Activated B cell treated with CpG ODN at 0.5 μM for 24 hours (primary cell): ENCODE results near the gene LEP. TPM values are rescaled to one million over a fixed set of nuclear protein-coding genes. Genes with fewer than 3 reads are reported as not detected.

Experiments
- ATAC-seq: fragments of 200-7000 bp; cut with Tn5 transposase; one replicate; pipeline ENCODE4 v1.10.0; 2021; ENCODE audit warnings: low read depth, mild to moderate bottlenecking, moderate library complexity
- CTCF ChIA-PET: fragments of 350-600 bp; sonication (Branson Sonifier 250); formaldehyde crosslinking; loops from one replicate; lab custom pipeline; 2021; ENCODE audit warnings: antibody characterized with exemption; lab: Charles Lee
- POLR2A ChIA-PET: fragments of 350-600 bp; sonication (Branson Sonifier 250); formaldehyde crosslinking; loops from one replicate; lab custom pipeline; 2021; ENCODE audit warnings: antibody characterized with exemption; lab: Charles Lee
- DNase-seq: peaks from one replicate; pipeline ENCODE4 v3.0.0; 2022
- H3K27ac Mint-ChIP-seq: one replicate; pipeline ENCODE4 v1.8.0; 2020; ENCODE audit warnings: mixed read lengths
- H3K27me3 Mint-ChIP-seq: one replicate; pipeline ENCODE4 v1.8.0; 2021; ENCODE audit warnings: mixed read lengths
- H3K36me3 Mint-ChIP-seq: one replicate; pipeline ENCODE4 v1.8.0; 2021; ENCODE audit warnings: low read depth, mixed read lengths
- H3K4me1 Mint-ChIP-seq: one replicate; pipeline ENCODE4 v1.8.0; 2021; ENCODE audit warnings: mixed read lengths
- H3K4me3 Mint-ChIP-seq: one replicate; pipeline ENCODE4 v1.8.0; 2020; ENCODE audit warnings: mild to moderate bottlenecking, mixed read lengths
- H3K9me3 Mint-ChIP-seq: one replicate; pipeline ENCODE4 v1.8.0; 2020; ENCODE audit warnings: mixed read lengths
- CTCF ChIP-seq: fragments of 200-600 bp; IDR thresholded peaks from one replicate; pipeline ENCODE4 v1.8.0; 2022; ENCODE audit warnings: antibody characterized with exemption, mild to moderate bottlenecking
- intact Hi-C: fragments of 100-400 bp; cut with micrococcal nuclease; formaldehyde crosslinking; loops from one replicate; pipeline ENCODE4 v1.15.1; 2024
- total RNA-seq: library from RNA; stranded (reverse); gene quantifications from 2 replicates; pipeline ENCODE4 v1.2.3, GENCODE V29; 2022

Gene LEP
- total RNA-seq, 1 donor from 2014 or later = not detected

- peaks cover 38% of the 10 kb centered on the region for H3K27me3 Mint-ChIP-seq
- DNase-seq (no peak), ATAC-seq (no peak)
- no peak overlapping the region for H3K4me3 Mint-ChIP-seq
- H3K27ac Mint-ChIP-seq = no peak overlapping the region
- intact Hi-C loops = no loop called here
- H3K4me1 Mint-ChIP-seq = peaks cover 3% of the 10 kb centered on the region
- TF ChIP-seq CTCF = no peak
- no peaks in the 10 kb centered on the region for H3K9me3 Mint-ChIP-seq
- ChIA-PET CTCF (no interaction called here), POLR2A (no interaction called here)
- no peaks in the 10 kb centered on the region for H3K36me3 Mint-ChIP-seq
These were observed 29.8 kb downstream of the LEP start for GRCh38 chr7:128270826-128271272.

DNA sequence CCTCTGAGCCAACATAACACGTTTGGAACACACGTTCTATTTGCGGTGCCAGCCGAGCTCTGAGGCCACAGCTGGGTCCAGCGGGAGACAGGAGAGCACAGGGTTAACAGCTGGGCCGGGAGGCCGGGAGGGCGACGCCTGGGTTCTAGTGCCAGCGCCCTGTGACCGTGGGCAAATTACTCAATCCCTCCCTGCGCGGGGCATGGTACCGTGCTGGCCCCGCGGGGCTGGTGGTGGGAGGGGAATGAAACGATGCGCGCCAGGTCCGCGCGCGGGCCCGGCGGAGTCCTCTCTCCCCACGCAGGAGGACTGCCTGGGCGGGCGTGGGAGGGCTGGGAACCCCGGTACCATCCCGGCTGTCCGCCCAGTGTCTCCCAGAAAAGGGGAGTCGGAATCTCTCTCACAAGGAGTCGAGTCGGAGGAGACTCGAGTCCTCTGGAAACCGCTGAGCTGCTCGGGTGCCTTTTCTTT is 30.4 kb downstream of the LEP start:
- ChIA-PET CTCF (no interaction called here), POLR2A (no interaction called here)
- H3K36me3 Mint-ChIP-seq = no peaks in the 10 kb centered on the region
- intact Hi-C loops = no loop called here
- peaks cover 35% of the 10 kb centered on the region for H3K27me3 Mint-ChIP-seq
- H3K27ac Mint-ChIP-seq = no peak overlapping the region
- peaks cover 3% of the 10 kb centered on the region for H3K4me1 Mint-ChIP-seq
- H3K4me3 Mint-ChIP-seq = no peak overlapping the region
- ATAC-seq (no peak), DNase-seq (no peak)
- no peaks in the 10 kb centered on the region for H3K9me3 Mint-ChIP-seq
- TF ChIP-seq CTCF = no peak

DNA sequence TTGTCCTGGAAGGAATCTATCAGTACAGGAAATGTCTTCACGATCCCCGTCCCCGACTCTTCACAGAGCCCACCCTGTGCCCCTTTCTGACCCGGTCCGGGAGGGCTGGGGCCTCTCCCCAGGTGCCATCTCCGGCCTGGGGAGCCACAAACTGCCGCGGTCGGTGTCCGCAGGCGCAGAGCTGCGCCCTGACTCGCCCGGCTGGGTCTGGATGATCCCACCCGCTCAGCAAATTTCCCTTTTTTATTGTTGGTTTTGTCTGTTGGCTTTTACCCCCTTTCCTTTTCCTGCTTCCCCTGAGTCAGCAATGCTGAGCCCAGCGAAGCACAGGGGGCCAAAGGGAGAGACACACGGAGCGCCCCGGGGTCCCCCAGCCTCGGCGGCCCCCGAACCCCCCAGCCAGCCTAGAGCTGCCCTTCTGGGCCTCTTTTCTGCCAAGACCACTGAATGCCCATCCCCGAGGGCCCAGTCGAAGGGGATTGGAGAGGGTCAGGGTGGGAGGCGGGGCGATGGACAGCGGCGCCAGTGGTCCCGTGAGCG is 30.9 kb downstream of the LEP start:
- intact Hi-C loops = no loop called here
- CTCF ChIA-PET = no interaction called here
- POLR2A ChIA-PET = no interaction called here
- ATAC-seq (no peak), DNase-seq (no peak)
- Mint-ChIP-seq H3K9me3 (no peaks in the 10 kb centered on the region), H3K4me1 (peaks cover 3% of the 10 kb centered on the region), H3K27ac (no peak overlapping the region), H3K4me3 (no peak overlapping the region), H3K36me3 (no peaks in the 10 kb centered on the region), H3K27me3 (peaks cover 32% of the 10 kb centered on the region)
- no peak for TF ChIP-seq CTCF

DNA sequence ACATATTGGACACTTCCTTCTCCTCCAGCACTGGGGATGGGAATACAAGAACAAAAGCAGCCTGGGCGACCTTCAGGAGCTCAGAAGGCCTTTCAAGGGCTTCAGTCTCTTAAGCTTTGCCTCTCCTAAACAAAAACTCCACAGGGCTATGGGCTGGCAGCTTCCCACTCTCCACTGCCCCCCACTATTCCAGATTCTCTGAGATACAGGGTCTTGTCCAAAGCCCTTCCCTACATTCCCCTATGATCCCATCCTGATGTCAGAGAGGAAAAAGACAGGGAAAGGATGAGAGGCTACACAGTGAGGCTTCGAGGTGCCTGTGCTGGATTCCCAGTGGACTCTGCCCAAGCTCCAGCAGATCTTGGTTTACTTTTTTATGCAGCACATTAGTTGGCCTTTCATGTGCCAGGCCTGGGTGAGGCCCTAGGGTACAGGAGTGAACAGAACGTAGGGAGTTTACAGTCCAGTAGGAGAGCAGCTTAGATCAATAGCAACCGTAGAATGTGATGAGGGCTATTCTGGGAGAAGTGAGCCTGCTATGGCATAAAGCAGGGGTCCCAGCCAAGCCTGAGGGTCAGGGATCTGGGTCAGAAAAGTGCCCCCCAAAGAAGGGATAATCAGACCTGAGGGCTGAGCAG is 33.3 kb downstream of the LEP start:
- Mint-ChIP-seq H3K36me3 (peaks cover 2% of the 10 kb centered on the region), H3K4me3 (no peak overlapping the region), H3K9me3 (peaks cover 8% of the 10 kb centered on the region), H3K4me1 (peaks cover 3% of the 10 kb centered on the region), H3K27me3 (peaks cover 13% of the 10 kb centered on the region), H3K27ac (no peak overlapping the region)
- POLR2A ChIA-PET = no interaction called here
- ATAC-seq (no peak), DNase-seq (no peak)
- CTCF ChIA-PET = no interaction called here
- TF ChIP-seq CTCF = no peak
- intact Hi-C loops = no loop called here

DNA sequence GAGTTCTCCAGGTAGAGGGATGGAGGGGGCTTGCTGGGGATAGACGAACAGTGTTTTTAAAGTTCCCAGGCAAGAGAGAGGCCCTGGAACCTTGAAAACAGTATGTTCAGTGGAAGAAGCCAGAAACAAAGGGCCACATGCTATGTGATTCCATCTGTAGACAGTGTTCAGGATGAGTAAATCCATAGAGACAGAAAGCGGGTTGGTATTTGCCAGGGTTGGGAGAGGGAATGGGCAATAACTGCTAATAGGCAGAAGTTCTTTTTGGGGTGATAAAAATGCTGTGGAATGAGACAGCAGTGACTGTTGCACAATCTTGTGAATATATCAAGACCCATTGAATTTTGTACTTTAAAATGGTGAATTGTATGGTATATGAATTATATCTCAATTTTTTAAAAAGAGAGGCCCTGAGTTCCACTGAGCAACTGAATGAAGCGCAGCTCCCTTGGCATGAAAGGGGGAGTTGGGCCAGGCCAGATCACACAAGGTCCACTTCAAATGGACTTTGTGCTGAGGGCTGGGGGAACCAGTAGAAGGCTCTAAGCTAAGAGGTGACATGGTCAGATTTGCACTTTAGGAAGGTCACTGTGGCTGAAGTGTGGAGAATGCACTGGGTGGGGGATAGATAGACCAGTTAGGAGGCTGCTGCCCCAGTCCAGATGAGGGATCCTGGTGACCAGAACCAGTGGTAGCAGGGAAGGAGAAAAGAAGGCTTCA is 34.0 kb downstream of the LEP start:
- intact Hi-C loops = no loop called here
- no peak for DNase-seq
- Mint-ChIP-seq H3K27me3 (peaks cover 13% of the 10 kb centered on the region), H3K4me3 (no peak overlapping the region), H3K4me1 (peaks cover 3% of the 10 kb centered on the region), H3K9me3 (peaks cover 14% of the 10 kb centered on the region), H3K27ac (no peak overlapping the region), H3K36me3 (peaks cover 2% of the 10 kb centered on the region)
- ChIA-PET CTCF (no interaction called here), POLR2A (no interaction called here)
- ATAC-seq = no peak
- no peak for TF ChIP-seq CTCF
